Measurements from ENCODE around the gene CSMD2.
"Not testable (repeated sequence)": the region's sequence is repeated elsewhere in the genome, so short reads cannot be mapped to it uniquely, and the experiment has no call there.

Gene CSMD2

GRCh38 chr1:33512226-33513011, 652.6 kb downstream of the CSMD2 start:
- no peak for DNase-seq (ENCODE audit: low read depth, low spot score)

- not testable (repeated sequence) for DNase-seq (ENCODE audit: low read depth, low spot score)
These were observed 655.8 kb downstream of the CSMD2 start for GRCh38 chr1:33509276-33509675.

GRCh38 chr1:33508151-33508550, 656.9 kb downstream of the CSMD2 start:
- no peak for DNase-seq (ENCODE audit: low read depth, low spot score)

GRCh38 chr1:33507661-33508060, 657.4 kb downstream of the CSMD2 start:
- DNase-seq (ENCODE audit: low read depth, low spot score) = no peak

GRCh38 chr1:33503506-33503905, 661.5 kb downstream of the CSMD2 start:
- DNase-seq (ENCODE audit: low read depth, low spot score) = no peak

- no peak for DNase-seq (ENCODE audit: low read depth, low spot score)
These were observed 662.3 kb downstream of the CSMD2 start for GRCh38 chr1:33502726-33503125.

GRCh38 chr1:33501774-33502173, 663.3 kb downstream of the CSMD2 start:
- DNase-seq (ENCODE audit: low read depth, low spot score) = no peak

GRCh38 chr1:33501309-33501708, 663.7 kb downstream of the CSMD2 start:
- no peak for DNase-seq (ENCODE audit: low read depth, low spot score)

- DNase-seq (ENCODE audit: low read depth, low spot score) = no peak
These were observed 664.5 kb downstream of the CSMD2 start for GRCh38 chr1:33500547-33500946.

GRCh38 chr1:33497410-33497809, 667.6 kb downstream of the CSMD2 start:
- no peak for DNase-seq (ENCODE audit: low read depth, low spot score)

GRCh38 chr1:33494929-33495328, 670.1 kb downstream of the CSMD2 start:
- DNase-seq (ENCODE audit: low read depth, low spot score) = no peak

- DNase-seq (ENCODE audit: low read depth, low spot score) = no peak
These were observed 676.4 kb downstream of the CSMD2 start for GRCh38 chr1:33488624-33489023.

- no peak for DNase-seq (ENCODE audit: low read depth, low spot score)
These were observed 682.6 kb downstream of the CSMD2 start for GRCh38 chr1:33482412-33482811.

- DNase-seq (ENCODE audit: low read depth, low spot score) = no peak
These were observed 687.6 kb downstream of the CSMD2 start for GRCh38 chr1:33477451-33477850.

GRCh38 chr1:33473900-33474299, 691.1 kb downstream of the CSMD2 start:
- DNase-seq (ENCODE audit: low read depth, low spot score) = no peak

GRCh38 chr1:33472269-33472980, 692.6 kb downstream of the CSMD2 start, which contains the start of gene ZSCAN20:
Gene ZSCAN20, plus strand, starts transcription at chr1:33472645. Its CDS starts 6,644 bp downstream, at chr1:33479289.
- peak; percentile 99 for DNase-seq (ENCODE audit: low read depth, low spot score)

GRCh38 chr1:33471416-33471815, 693.6 kb downstream of the CSMD2 start:
- DNase-seq (ENCODE audit: low read depth, low spot score) = no peak

GRCh38 chr1:33470495-33471012, 694.5 kb downstream of the CSMD2 start:
- DNase-seq (ENCODE audit: low read depth, low spot score) = peak; percentile 86

GRCh38 chr1:33469691-33470090, 695.3 kb downstream of the CSMD2 start:
- no peak for DNase-seq (ENCODE audit: low read depth, low spot score)

- DNase-seq (ENCODE audit: low read depth, low spot score) = no peak
These were observed 696.1 kb downstream of the CSMD2 start for GRCh38 chr1:33468967-33469366.

GRCh38 chr1:33468531-33468930, 696.5 kb downstream of the CSMD2 start:
- no peak for DNase-seq (ENCODE audit: low read depth, low spot score)

- DNase-seq (ENCODE audit: low read depth, low spot score) = no peak
These were observed 697.0 kb downstream of the CSMD2 start for GRCh38 chr1:33468011-33468410.

GRCh38 chr1:33466159-33466558, 698.9 kb downstream of the CSMD2 start:
- no peak for DNase-seq (ENCODE audit: low read depth, low spot score)

Data from ELF-1 (cell line).